ENCODE data around the gene CATSPER3. TPM values are rescaled to one million over a fixed set of nuclear protein-coding genes. Genes with fewer than 3 reads are reported as not detected.

Gene CATSPER3
- total RNA-seq, 6 experiments from 2014 or later: 0.14 to 0.25 (median 0.19) TPM; not detected in 3

DNA sequence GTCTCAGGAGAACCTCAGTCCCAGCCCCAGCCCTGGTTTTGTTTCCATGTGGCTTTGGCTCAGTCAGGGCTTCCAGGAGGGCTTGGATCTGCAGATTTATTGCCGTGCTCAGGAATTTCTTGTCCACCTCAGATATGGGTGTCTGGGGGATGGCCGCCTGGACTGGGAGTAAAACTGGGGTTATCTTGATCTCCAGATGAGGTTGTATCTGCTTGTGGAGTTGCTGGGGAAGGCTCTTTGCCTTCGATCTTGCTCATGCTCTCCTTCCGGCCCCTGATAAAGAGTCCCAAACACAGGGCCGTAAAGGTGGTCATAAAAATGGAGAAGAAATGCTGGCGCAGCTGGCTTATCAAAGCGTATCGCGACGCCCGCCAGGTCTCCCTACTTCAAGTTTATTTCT is 84.2 kb downstream of the CATSPER3 start:
- DNase-seq: no peak

GRCh38 chr5:135052511-135053145 is 84.9 kb downstream of the CATSPER3 start:
- Mint-ChIP-seq H3K4me3 (no peak overlapping the region), H3K27ac (no peak overlapping the region), H3K27me3 (ENCODE audit: insufficient read depth) (peaks cover 24% of the 10 kb centered on the region), H3K9me3 (no peaks in the 10 kb centered on the region), H3K36me3 (ENCODE audit: low read depth) (no peaks in the 10 kb centered on the region), H3K4me1 (ENCODE audit: low read depth) (no peaks in the 10 kb centered on the region)
- DNase-seq: no peak
- TF ChIP-seq, protein P1, sequence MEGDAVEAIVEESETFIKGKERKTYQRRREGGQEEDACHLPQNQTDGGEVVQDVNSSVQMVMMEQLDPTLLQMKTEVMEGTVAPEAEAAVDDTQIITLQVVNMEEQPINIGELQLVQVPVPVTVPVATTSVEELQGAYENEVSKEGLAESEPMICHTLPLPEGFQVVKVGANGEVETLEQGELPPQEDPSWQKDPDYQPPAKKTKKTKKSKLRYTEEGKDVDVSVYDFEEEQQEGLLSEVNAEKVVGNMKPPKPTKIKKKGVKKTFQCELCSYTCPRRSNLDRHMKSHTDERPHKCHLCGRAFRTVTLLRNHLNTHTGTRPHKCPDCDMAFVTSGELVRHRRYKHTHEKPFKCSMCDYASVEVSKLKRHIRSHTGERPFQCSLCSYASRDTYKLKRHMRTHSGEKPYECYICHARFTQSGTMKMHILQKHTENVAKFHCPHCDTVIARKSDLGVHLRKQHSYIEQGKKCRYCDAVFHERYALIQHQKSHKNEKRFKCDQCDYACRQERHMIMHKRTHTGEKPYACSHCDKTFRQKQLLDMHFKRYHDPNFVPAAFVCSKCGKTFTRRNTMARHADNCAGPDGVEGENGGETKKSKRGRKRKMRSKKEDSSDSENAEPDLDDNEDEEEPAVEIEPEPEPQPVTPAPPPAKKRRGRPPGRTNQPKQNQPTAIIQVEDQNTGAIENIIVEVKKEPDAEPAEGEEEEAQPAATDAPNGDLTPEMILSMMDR (IDR thresholded peaks at IDR 0.05): no peak

More for the DNA sequence above, 84.2 kb downstream of the CATSPER3 start:
- no peaks in the 10 kb centered on the region for H3K4me1 Mint-ChIP-seq (ENCODE audit: low read depth)
- H3K27me3 Mint-ChIP-seq (ENCODE audit: insufficient read depth): peaks cover 27% of the 10 kb centered on the region
- H3K9me3 Mint-ChIP-seq: no peaks in the 10 kb centered on the region
- no peak overlapping the region for H3K4me3 Mint-ChIP-seq
- H3K27ac Mint-ChIP-seq: no peak overlapping the region
- H3K36me3 Mint-ChIP-seq (ENCODE audit: low read depth): no peaks in the 10 kb centered on the region
- TF ChIP-seq, protein P1 (IDR thresholded peaks at IDR 0.05): no peak

DNA sequence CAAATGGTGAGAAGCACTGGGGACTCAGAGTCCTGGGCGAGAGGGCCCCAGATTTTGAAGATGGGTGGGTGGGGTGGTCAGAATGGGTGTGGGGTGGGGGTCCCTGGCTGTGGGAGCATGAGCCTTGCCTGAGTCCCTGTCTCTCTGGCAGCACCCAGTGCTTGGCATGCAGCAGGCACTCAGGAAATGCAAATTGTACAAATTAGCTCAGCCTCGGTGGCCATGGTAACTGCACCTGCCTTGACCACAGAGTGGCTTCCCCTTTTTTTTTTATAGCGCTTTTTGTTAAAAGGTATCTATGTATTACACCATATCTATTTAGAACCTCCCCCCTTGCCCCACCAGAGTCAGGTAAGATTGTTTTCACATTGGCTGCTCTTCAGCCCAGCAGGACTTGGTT is 85.6 kb downstream of the CATSPER3 start:
- no peaks in the 10 kb centered on the region for H3K4me1 Mint-ChIP-seq (ENCODE audit: low read depth)
- no peak for DNase-seq
- no peak overlapping the region for H3K27ac Mint-ChIP-seq
- H3K27me3 Mint-ChIP-seq (ENCODE audit: insufficient read depth): peaks cover 28% of the 10 kb centered on the region
- no peak overlapping the region for H3K4me3 Mint-ChIP-seq
- TF ChIP-seq, protein P1 (IDR thresholded peaks at IDR 0.05): no peak
- no peaks in the 10 kb centered on the region for H3K36me3 Mint-ChIP-seq (ENCODE audit: low read depth)
- H3K9me3 Mint-ChIP-seq: no peaks in the 10 kb centered on the region

GRCh38 chr5:135053989-135054388 is 86.3 kb downstream of the CATSPER3 start:
- Mint-ChIP-seq H3K4me1 (ENCODE audit: low read depth) (no peaks in the 10 kb centered on the region), H3K36me3 (ENCODE audit: low read depth) (no peaks in the 10 kb centered on the region), H3K4me3 (no peak overlapping the region), H3K27ac (no peak overlapping the region), H3K9me3 (no peaks in the 10 kb centered on the region), H3K27me3 (ENCODE audit: insufficient read depth) (peaks cover 25% of the 10 kb centered on the region)
- no peak for DNase-seq
- TF ChIP-seq, protein P1 (IDR thresholded peaks at IDR 0.05): no peak

GRCh38 chr5:135054546-135054945 is 86.8 kb downstream of the CATSPER3 start:
- TF ChIP-seq, protein P1 (IDR thresholded peaks at IDR 0.05): no peak
- H3K4me3 Mint-ChIP-seq: no peak overlapping the region
- no peak overlapping the region for H3K27ac Mint-ChIP-seq
- H3K27me3 Mint-ChIP-seq (ENCODE audit: insufficient read depth): peaks cover 22% of the 10 kb centered on the region
- no peaks in the 10 kb centered on the region for H3K36me3 Mint-ChIP-seq (ENCODE audit: low read depth)
- H3K4me1 Mint-ChIP-seq (ENCODE audit: low read depth): no peaks in the 10 kb centered on the region
- no peak for DNase-seq
- no peaks in the 10 kb centered on the region for H3K9me3 Mint-ChIP-seq
